ENCODE measurements around the gene MYH14. TPM values are rescaled to one million over a fixed set of nuclear protein-coding genes. Genes with fewer than 3 reads are reported as not detected.
A peak's percentile ranks its signal among the peaks of the same experiment; 100 is the strongest.
"Not testable (repeated sequence)": the region's sequence is repeated elsewhere in the genome, so short reads cannot be mapped to it uniquely, and the experiment has no call there.

MYH14 gene
- total RNA-seq, 1 experiment from 2014 or later: 0.84 TPM

DNA sequence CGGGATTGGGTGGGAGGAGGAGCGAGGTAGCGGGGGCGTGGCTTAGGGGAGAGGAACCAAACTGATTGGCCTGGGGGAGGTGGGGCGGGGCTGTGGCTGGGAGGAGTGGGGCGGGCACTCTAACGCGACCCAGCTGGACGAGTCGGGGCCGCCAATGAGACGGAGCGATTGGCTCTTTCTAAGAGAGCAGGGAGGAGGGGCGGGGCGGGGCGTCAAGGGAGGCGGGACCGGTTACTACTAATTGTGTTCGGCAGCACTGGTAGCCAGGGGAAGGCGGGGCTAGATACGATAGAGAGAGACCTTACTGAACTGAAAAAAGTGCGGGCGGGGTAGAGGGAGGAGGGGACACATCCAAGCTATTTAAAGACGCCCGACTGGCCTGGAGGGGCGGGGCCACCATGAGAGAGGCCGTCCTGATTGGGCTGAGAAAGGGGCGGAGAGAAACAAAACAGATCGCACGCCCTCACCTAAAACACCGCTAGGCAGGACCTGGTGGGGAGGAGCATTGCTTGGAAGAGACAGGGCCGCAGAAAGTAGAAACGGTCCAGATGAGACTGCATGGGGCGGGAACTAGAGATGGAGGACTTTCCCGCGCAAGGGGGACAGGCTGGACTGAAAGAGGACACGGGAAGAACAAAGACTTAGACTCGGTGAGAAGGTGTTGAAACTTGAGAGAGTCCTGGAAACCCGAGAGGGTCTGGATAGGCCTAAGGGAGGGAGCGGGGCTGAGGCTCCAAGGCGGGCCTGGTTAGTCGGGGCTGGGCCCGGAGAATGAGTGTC lies 125.9 kb downstream of the MYH14 start, which contains the start of gene KCNC3:
KCNC3 (minus strand) TSS at position 232 of the 780 bp plus-strand sequence. CDS start 295 bp downstream, outside the sequence.
- peaks cover 15% of the 10 kb centered on the region for H3K4me1 ChIP-seq (ENCODE audit: insufficient read depth, low read length, poor library complexity, severe bottlenecking)
- BruUV-seq (replicated peaks): no TSS peak
- H3K36me3 ChIP-seq (ENCODE audit: insufficient read depth, low read length, poor library complexity, severe bottlenecking): no peaks in the 10 kb centered on the region
- peak within 1 kb of the TSS; percentile 40 for H3K27ac ChIP-seq (ENCODE audit: low read depth, low read length, poor library complexity, severe bottlenecking)
- ChIA-PET CTCF (interaction anchor here (0.5 to 1.8 kb wide), 10 partner anchors 10 to 689 kb away, joined by 3 to 19 read pairs (median 4); no protein-coding TSS in a partner anchor), POLR2A (ENCODE audit: low non-redundant PET) (interaction anchor here (0.5 to 0.7 kb wide), 3 partner anchors 47 to 877 kb away, joined by 4 to 12 read pairs (median 5); partner anchors contain the start of gene ALDH16A1)
- peak within 1 kb of the TSS; percentile 41 for H3K4me3 ChIP-seq (ENCODE audit: low read depth, low read length, poor library complexity, severe bottlenecking)
- peaks cover 25% of the 10 kb centered on the region for H3K27me3 ChIP-seq (replicated peaks; ENCODE audit: insufficient read depth, low read depth, low read length, poor library complexity)
- TF ChIP-seq EZH2 (IDR thresholded peaks at IDR 0.05; ENCODE audit: borderline replicate concordance, low read depth, low read length, poor library complexity, severe bottlenecking): no peak
- TF ChIP-seq CTCF (conservative IDR thresholded peaks at IDR 0.05; ENCODE audit: low read depth, low read length): no peak
- peak; percentile 99 for DNase-seq (ENCODE audit: low spot score)
- no peaks in the 10 kb centered on the region for H3K9me3 ChIP-seq (ENCODE audit: low read depth, low read length, poor library complexity, severe bottlenecking)
- intact Hi-C loops (cut with micrococcal nuclease; ENCODE audit: unreplicated experiment): loop anchor here (2.0 kb wide), 1 partner anchor 77 kb away; no protein-coding TSS in a partner anchor

GRCh38 chr19:50329926-50330294 lies 126.5 kb downstream of the MYH14 start:
- BruUV-seq (replicated peaks); H3K9me3 ChIP-seq (ENCODE audit: low read depth, low read length, poor library complexity, severe bottlenecking); DNase-seq (ENCODE audit: low spot score); POLR2A ChIA-PET (ENCODE audit: low non-redundant PET); H3K36me3 ChIP-seq (ENCODE audit: insufficient read depth, low read length, poor library complexity, severe bottlenecking): not testable (repeated sequence)
- CTCF ChIA-PET: interaction anchor here (1.0 kb wide), 1 partner anchor 27 kb away, joined by 3 read pairs; no protein-coding TSS in a partner anchor
- Histone ChIP-seq H3K27me3 (replicated peaks; ENCODE audit: insufficient read depth, low read depth, low read length, poor library complexity) (peaks cover 25% of the 10 kb centered on the region), H3K4me1 (ENCODE audit: insufficient read depth, low read length, poor library complexity, severe bottlenecking) (peaks cover 15% of the 10 kb centered on the region), H3K27ac (ENCODE audit: low read depth, low read length, poor library complexity, severe bottlenecking) (peak overlapping the region; percentile 40), H3K4me3 (ENCODE audit: low read depth, low read length, poor library complexity, severe bottlenecking) (peak overlapping the region; percentile 41)
- intact Hi-C loops (cut with micrococcal nuclease; ENCODE audit: unreplicated experiment): loop anchor here (2.0 kb wide), 1 partner anchor 77 kb away; no protein-coding TSS in a partner anchor

DNA sequence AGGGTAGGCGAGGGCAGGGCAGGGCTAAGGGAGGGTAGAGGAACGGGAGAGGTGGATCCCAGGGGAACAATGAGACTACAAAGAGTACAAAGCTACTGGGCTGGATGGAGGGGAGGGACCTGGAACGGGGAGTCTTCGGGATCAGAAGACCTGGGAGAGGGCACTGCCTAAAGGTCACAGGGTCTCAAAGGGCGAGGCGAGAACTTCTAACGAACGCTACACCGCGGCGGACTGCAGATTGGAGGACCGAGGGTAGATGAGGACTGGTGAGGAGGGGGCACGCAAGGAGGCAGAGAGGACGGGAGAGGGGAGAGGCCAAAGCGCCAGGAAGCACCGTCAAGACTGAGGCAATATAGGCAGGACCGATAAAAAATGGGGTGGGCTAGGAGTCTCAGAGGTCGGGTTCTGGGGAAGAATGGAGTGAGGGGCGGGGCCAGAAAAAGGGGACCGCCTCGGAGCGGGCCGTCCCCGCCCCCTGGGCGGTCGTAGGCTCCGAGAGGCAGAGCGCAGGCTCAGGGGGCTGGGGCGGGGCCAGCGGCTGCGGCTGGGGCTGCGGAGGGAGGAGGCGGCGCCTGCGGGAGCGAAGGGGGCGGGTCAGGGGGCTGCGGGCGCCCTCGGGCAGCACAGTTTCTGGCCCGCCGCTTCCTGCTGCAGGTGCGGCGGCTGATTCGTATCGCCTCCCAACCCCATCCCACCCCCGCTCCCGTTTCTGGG lies 127.1 kb downstream of the MYH14 start:
- H3K4me3 ChIP-seq (ENCODE audit: low read depth, low read length, poor library complexity, severe bottlenecking): peak overlapping the region; percentile 41
- intact Hi-C loops (cut with micrococcal nuclease; ENCODE audit: unreplicated experiment): no loop called here
- TF ChIP-seq CTCF (conservative IDR thresholded peaks at IDR 0.05; ENCODE audit: low read depth, low read length): no peak
- no peak for TF ChIP-seq EZH2 (IDR thresholded peaks at IDR 0.05; ENCODE audit: borderline replicate concordance, low read depth, low read length, poor library complexity, severe bottlenecking)
- peaks cover 9% of the 10 kb centered on the region for H3K4me1 ChIP-seq (ENCODE audit: insufficient read depth, low read length, poor library complexity, severe bottlenecking)
- H3K27ac ChIP-seq (ENCODE audit: low read depth, low read length, poor library complexity, severe bottlenecking): peak overlapping the region; percentile 6
- ChIA-PET CTCF (no interaction called here), POLR2A (ENCODE audit: low non-redundant PET) (no interaction called here)
- no peaks in the 10 kb centered on the region for H3K9me3 ChIP-seq (ENCODE audit: low read depth, low read length, poor library complexity, severe bottlenecking)
- H3K27me3 ChIP-seq (replicated peaks; ENCODE audit: insufficient read depth, low read depth, low read length, poor library complexity): peaks cover 25% of the 10 kb centered on the region
- no peaks in the 10 kb centered on the region for H3K36me3 ChIP-seq (ENCODE audit: insufficient read depth, low read length, poor library complexity, severe bottlenecking)
- no TSS peak for BruUV-seq (replicated peaks)
- DNase-seq (ENCODE audit: low spot score): peak; percentile 88

Data from A673 (cell line).